ENCODE data around the gene ZBED2.

DNA sequence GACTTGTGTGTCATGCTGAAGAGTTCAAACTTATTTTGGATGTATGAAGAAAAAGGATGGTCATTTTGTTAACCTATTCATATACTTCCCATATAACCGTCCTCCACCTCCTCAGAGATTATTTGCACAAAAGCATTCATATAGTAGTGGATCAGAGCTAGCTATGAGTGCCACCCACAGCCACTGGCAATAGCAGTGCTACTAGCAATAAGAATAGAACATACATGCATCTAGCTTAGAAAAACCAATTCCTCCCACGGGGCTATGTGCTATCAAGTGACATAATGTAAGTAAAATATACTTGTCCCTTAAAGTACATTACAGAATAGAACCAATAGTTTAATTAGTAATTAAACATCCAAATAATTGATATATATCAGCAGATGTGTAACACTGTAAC lies 10.3 kb upstream of the ZBED2 start:
- TF ChIP-seq, protein P1, sequence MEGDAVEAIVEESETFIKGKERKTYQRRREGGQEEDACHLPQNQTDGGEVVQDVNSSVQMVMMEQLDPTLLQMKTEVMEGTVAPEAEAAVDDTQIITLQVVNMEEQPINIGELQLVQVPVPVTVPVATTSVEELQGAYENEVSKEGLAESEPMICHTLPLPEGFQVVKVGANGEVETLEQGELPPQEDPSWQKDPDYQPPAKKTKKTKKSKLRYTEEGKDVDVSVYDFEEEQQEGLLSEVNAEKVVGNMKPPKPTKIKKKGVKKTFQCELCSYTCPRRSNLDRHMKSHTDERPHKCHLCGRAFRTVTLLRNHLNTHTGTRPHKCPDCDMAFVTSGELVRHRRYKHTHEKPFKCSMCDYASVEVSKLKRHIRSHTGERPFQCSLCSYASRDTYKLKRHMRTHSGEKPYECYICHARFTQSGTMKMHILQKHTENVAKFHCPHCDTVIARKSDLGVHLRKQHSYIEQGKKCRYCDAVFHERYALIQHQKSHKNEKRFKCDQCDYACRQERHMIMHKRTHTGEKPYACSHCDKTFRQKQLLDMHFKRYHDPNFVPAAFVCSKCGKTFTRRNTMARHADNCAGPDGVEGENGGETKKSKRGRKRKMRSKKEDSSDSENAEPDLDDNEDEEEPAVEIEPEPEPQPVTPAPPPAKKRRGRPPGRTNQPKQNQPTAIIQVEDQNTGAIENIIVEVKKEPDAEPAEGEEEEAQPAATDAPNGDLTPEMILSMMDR (IDR thresholded peaks at IDR 0.05) = no peak
- TF ChIP-seq POLR2AphosphoS5 (IDR thresholded peaks at IDR 0.05; ENCODE audit: insufficient read depth in 1 of 2, low read depth in 1 of 2) = no peak
- no peak for TF ChIP-seq POLR2A (IDR thresholded peaks at IDR 0.05)

Data from vagina (tissue), 2 donors.